ENCODE data around the gene YPEL1.

YPEL1 gene

GRCh38 chr22:21652547-21653545 lies 82.7 kb downstream of the YPEL1 start:
- DNase-seq (ENCODE audit: low read depth) = no peak

GRCh38 chr22:21652010-21652546 lies 83.5 kb downstream of the YPEL1 start:
- peak; percentile 49 for DNase-seq (ENCODE audit: low read depth)

- DNase-seq (ENCODE audit: low read depth) = no peak
Measured at GRCh38 chr22:21651521-21652009, 84.0 kb downstream of the YPEL1 start.

GRCh38 chr22:21650823-21651520 lies 84.6 kb downstream of the YPEL1 start:
- no peak for DNase-seq (ENCODE audit: low read depth)

DNA sequence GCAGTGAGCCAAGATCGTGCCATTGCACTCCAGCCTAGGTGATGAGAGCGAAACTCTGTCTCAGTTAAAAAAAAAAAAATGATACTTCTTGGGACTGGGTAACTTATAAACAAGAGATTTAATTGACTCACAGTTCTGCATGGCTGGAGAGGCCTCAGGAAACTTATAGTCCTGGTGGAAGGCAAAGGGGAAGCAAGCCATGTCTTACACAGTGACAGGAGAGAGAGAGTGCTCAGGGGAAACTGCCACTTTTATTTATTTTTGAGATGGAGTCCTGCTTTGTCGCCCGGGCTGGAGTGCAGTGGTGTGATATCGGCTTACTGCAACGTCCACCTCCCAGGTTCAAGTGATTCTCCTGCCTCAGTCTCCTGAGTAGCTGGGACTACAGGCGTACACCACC lies 85.3 kb downstream of the YPEL1 start:
- DNase-seq (ENCODE audit: low read depth) = no peak
